H1 (cell line): Measurements from ENCODE around the gene GMNN. TPM values are rescaled to one million over a fixed set of nuclear protein-coding genes. Genes with fewer than 3 reads are reported as not detected.

Experiments
- CTCF ChIA-PET: fragments of 300-600 bp; sonication (Branson Sonifier 250); formaldehyde crosslinking; loops from one replicate; lab custom pipeline; 2021; ENCODE audit not compliant: partially characterized antibody; lab: Charles Lee
- POLR2A ChIA-PET: fragments of 300-600 bp; sonication (Branson Sonifier 250); formaldehyde crosslinking; loops from one replicate; lab custom pipeline; 2021; ENCODE audit warnings: inconsistent platforms; ENCODE audit not compliant: partially characterized antibody; lab: Charles Lee
- DNase-seq, 2 experiments: peaks; one replicate each; pipeline versions ENCODE4 v3.0.0 to v3.0.0-alpha.2; 2010 to 2022; ENCODE audit warnings: low spot score in 2 of 2, low read depth in 1 of 2, mixed read lengths in 1 of 2
- FAIRE-seq: peaks from 2 replicates; lab custom pipeline; 2011; peaks lifted over from hg19 to GRCh38; lab: Jason Lieb, UNC
- H2AFZ ChIP-seq: 2 replicates; pipeline ENCODE4 v1.8.1; 2012; ENCODE audit warnings: low read length, inconsistent platforms
- H2AK5ac ChIP-seq: 2 replicates; pipeline ENCODE4 v1.6.1; 2013; ENCODE audit warnings: low read depth, low read length
- H2BK120ac ChIP-seq: replicated peaks from 2 replicates; pipeline ENCODE3; 2013; ENCODE audit warnings: low read depth, low read length, inconsistent platforms
- H2BK12ac ChIP-seq: 2 replicates; pipeline ENCODE4 v1.6.1; 2013; ENCODE audit warnings: low read depth, low read length
- H2BK15ac ChIP-seq: 2 replicates; pipeline ENCODE4 v1.6.1; 2013; ENCODE audit warnings: low read length
- H2BK20ac ChIP-seq: 2 replicates; pipeline ENCODE4 v1.6.1; 2013; ENCODE audit warnings: low read length
- H2BK5ac ChIP-seq: 2 replicates; pipeline ENCODE4 v1.6.1; 2013; ENCODE audit warnings: low read depth, low read length
- H3K14ac ChIP-seq: 2 replicates; pipeline ENCODE4 v1.6.1; 2013; ENCODE audit warnings: inconsistent platforms; ENCODE audit not compliant: insufficient read length
- H3K18ac ChIP-seq: 2 replicates; pipeline ENCODE4 v1.6.1; 2013; ENCODE audit warnings: low read length; ENCODE audit errors: extremely low read depth
- H3K23ac ChIP-seq: 2 replicates; pipeline ENCODE4 v1.6.1; 2013; ENCODE audit warnings: inconsistent platforms; ENCODE audit not compliant: insufficient read length
- H3K23me2 ChIP-seq: 2 replicates; pipeline ENCODE4 v1.6.1; 2013; ENCODE audit warnings: low read depth, low read length
- H3K27ac ChIP-seq: 2 replicates; pipeline ENCODE4 v1.6.1; 2011; ENCODE audit warnings: low read depth, low read length, inconsistent platforms
- H3K27me3 ChIP-seq, 4 experiments: replicated peaks in 1 of 4; 1 replicate in 1 of 4; 2 replicates in 3 of 4; pipeline versions ENCODE4 v1.6.1 to v1.8.1; 2011 to 2013; ENCODE audit warnings: low read length in 3 of 4, mild to moderate bottlenecking in 3 of 4, inconsistent platforms in 2 of 4, mixed read lengths in 2 of 4, moderate library complexity in 1 of 4; ENCODE audit not compliant: control insufficient read depth in 3 of 4, insufficient read depth in 3 of 4; ENCODE audit errors: extremely low read depth in 1 of 4
- H3K36me3 ChIP-seq, 4 experiments: 2 replicates each; pipeline versions ENCODE4 v1.6.1 to v1.8.1; 2011 to 2013; ENCODE audit warnings: mild to moderate bottlenecking in 4 of 4, low read length in 3 of 4, moderate library complexity in 2 of 4, control low read depth in 1 of 4, inconsistent platforms in 1 of 4; ENCODE audit not compliant: insufficient read depth in 4 of 4, control insufficient read depth in 2 of 4
- H3K4ac ChIP-seq: replicated peaks from 2 replicates; pipeline ENCODE3; 2013; ENCODE audit warnings: low read length, low read depth, mixed read lengths, inconsistent platforms; ENCODE audit not compliant: insufficient read length
- H3K4me1 ChIP-seq, 4 experiments: replicated peaks in 1 of 4; 1 replicate in 1 of 4; 2 replicates in 3 of 4; pipeline versions ENCODE4 v1.6.1 to v1.8.1; 2011 to 2013; ENCODE audit warnings: low read length in 3 of 4, inconsistent platforms in 2 of 4, mixed read lengths in 1 of 4; ENCODE audit not compliant: insufficient read depth in 4 of 4, control insufficient read depth in 3 of 4
- H3K4me2 ChIP-seq, 2 experiments: 2 replicates each; pipeline versions ENCODE4 v1.6.1 to v1.8.1; 2011 to 2013; ENCODE audit warnings: low read depth in 2 of 2, low read length in 2 of 2, control low read depth in 1 of 2, inconsistent platforms in 1 of 2, mild to moderate bottlenecking in 1 of 2; ENCODE audit not compliant: insufficient read depth in 1 of 2
- H3K4me3 ChIP-seq, 4 experiments: fragments of 200-600, 300-600 bp in 1 of 4; sonication (generic), shearing (Covaris generic), sonication (Bioruptor Twin) in 1 of 4; 2 replicates each; pipeline versions ENCODE4 v1.5.1 to v1.8.1; 2011 to 2016; ENCODE audit warnings: low read length in 4 of 4, low read depth in 3 of 4, control low read depth in 2 of 4, inconsistent platforms in 2 of 4, mild to moderate bottlenecking in 2 of 4, mixed read lengths in 1 of 4, moderate library complexity in 1 of 4; ENCODE audit not compliant: insufficient read depth in 2 of 4; ENCODE audit errors: extremely low read depth in 1 of 4
- H3K56ac ChIP-seq: replicated peaks from 2 replicates; pipeline ENCODE3; 2013; ENCODE audit warnings: low read depth, mild to moderate bottlenecking, mixed read lengths, low read length, inconsistent platforms; ENCODE audit not compliant: insufficient read length
- H3K79me1 ChIP-seq: 2 replicates; pipeline ENCODE4 v1.6.1; 2013; ENCODE audit warnings: low read depth, low read length, control low read depth
- H3K79me2 ChIP-seq, 2 experiments: 2 replicates each; pipeline versions ENCODE4 v1.6.1 to v1.8.1; 2012 to 2013; ENCODE audit warnings: low read length in 2 of 2, mild to moderate bottlenecking in 2 of 2, inconsistent platforms in 1 of 2; ENCODE audit not compliant: insufficient read depth in 2 of 2, control insufficient read depth in 1 of 2
- H3K9ac ChIP-seq, 4 experiments: replicated peaks in 1 of 4; 1 replicate in 1 of 4; 2 replicates in 3 of 4; pipeline versions ENCODE4 v1.6.1 to v1.8.1; 2011 to 2013; ENCODE audit warnings: low read depth in 3 of 4, low read length in 3 of 4, control low read depth in 2 of 4, mild to moderate bottlenecking in 2 of 4, moderate library complexity in 2 of 4, inconsistent platforms in 1 of 4; ENCODE audit errors: extremely low read depth in 1 of 4
- H3K9me3 ChIP-seq, 2 experiments: 2 replicates each; pipeline versions ENCODE4 v1.6.1 to v1.8.1; 2012 to 2013; ENCODE audit warnings: mild to moderate bottlenecking in 2 of 2, moderate library complexity in 2 of 2, control low read depth in 1 of 2, inconsistent platforms in 1 of 2, low read depth in 1 of 2, low read length in 1 of 2, mixed read lengths in 1 of 2; ENCODE audit not compliant: insufficient read depth in 2 of 2
- H4K20me1 ChIP-seq, 2 experiments: replicated peaks in 1 of 2; 2 replicates each; pipeline versions ENCODE3 to v1.8.1; 2011 to 2013; ENCODE audit warnings: inconsistent platforms in 2 of 2, low read length in 2 of 2, mild to moderate bottlenecking in 1 of 2; ENCODE audit not compliant: insufficient read depth in 2 of 2, control insufficient read depth in 1 of 2
- H4K5ac ChIP-seq: 2 replicates; pipeline ENCODE4 v1.6.1; 2013; ENCODE audit warnings: low read length, low read depth, mixed read lengths, inconsistent platforms; ENCODE audit not compliant: insufficient read length
- H4K8ac ChIP-seq: 2 replicates; pipeline ENCODE4 v1.8.0; 2013; ENCODE audit warnings: mild to moderate bottlenecking, moderate library complexity, low read length, inconsistent platforms; ENCODE audit not compliant: insufficient read depth; ENCODE audit errors: extremely low read depth
- H4K91ac ChIP-seq: replicated peaks from 2 replicates; pipeline ENCODE3; 2013; ENCODE audit warnings: low read length, mixed read lengths, inconsistent platforms; ENCODE audit not compliant: insufficient read length
- SP1 ChIP-seq: IDR thresholded peaks from 2 replicates; pipeline ENCODE4 v1.6.1; 2011; ENCODE audit warnings: low read depth, low read length
- WGBS, 2 experiments: shearing (Covaris generic) in 1 of 2; methylation state at CpG; one replicate each; pipeline versions ENCODE4 v1.1.6 to v1.1.7; 2013 to 2015; ENCODE audit warnings: low lambda C conversion rate in 2 of 2, mixed read lengths in 2 of 2, inconsistent platforms in 1 of 2, low coverage in 1 of 2, missing lambda C conversion rate in 1 of 2; ENCODE audit not compliant: insufficient replicate concordance in 2 of 2, insufficient coverage in 1 of 2, insufficient read length in 1 of 2; ENCODE audit errors: extremely low coverage in 1 of 2, missing lambda C conversion rate in 1 of 2; 5-methylcytosine and 5-hydroxymethylcytosine counted together
- polyA plus RNA-seq, 7 experiments: library from polyadenylated mRNA; depleted of rRNA in 3 of 7; stranded (reverse) in 5 of 7; unstranded in 2 of 7; fragments of >200 nt in 5 of 7; fragments of 200-250 nt in 2 of 7; gene quantifications; 1 replicate in 5 of 7; 2 replicates in 1 of 7; 4 replicates in 1 of 7; pipeline versions ENCODE4 v1.2.1 to v1.2.3, GENCODE V29; 2011 to 2013; ENCODE audit warnings: missing spikeins in 2 of 7, mixed read lengths in 2 of 7
- total RNA-seq: library from RNA; stranded (reverse); fragmentation: NEBNext Ultra II Directional; extraction: Animal tissue kit (Norgen Biotek cat#: 25700); gene quantifications from 2 replicates; pipeline ENCODE4 v1.2.1, GENCODE V29; 2021

Gene GMNN
- total and polyA plus RNA-seq, 2 of the 8 experiments (the other 6 are each of a cell fraction or from before 2014, with no cell fraction given): 65.9 to 101 TPM

GRCh38 chr6:24777227-24777626 is 2.5 kb downstream of the GMNN start:
- H3K79me2 ChIP-seq: peaks cover 20 to 60% of the 10 kb centered on the region in 2 experiments
- peak overlapping the region; percentile 70 to 84; a peak in 3 of 4 replicates for H3K4me2 ChIP-seq
- no peak overlapping the region for H2BK120ac ChIP-seq
- H2BK15ac ChIP-seq: no peak overlapping the region
- no peaks in the 10 kb centered on the region; the same call in 1 of the 2 replicates for H3K79me1 ChIP-seq
- FAIRE-seq: no peak
- no peak overlapping the region for H2BK5ac ChIP-seq
- no peak overlapping the region for H4K5ac ChIP-seq
- peak overlapping the region in 2 of 4 experiments; percentile 4 to 82; a peak in 3 of 8 replicates for H3K4me3 ChIP-seq
- no peaks in the 10 kb centered on the region for H3K9me3 ChIP-seq
- H3K18ac ChIP-seq: no peak overlapping the region
- H2AFZ ChIP-seq: no peak overlapping the region
- H3K36me3 ChIP-seq: peaks cover 2 to 46% (median 16%) of the 10 kb centered on the region in 4 experiments; a peak in 5 of 8 replicates
- POLR2A ChIA-PET: interaction anchor here (2.5 kb wide), 1 partner anchor 32 kb away, joined by 8 read pairs; no protein-coding TSS in a partner anchor
- no peak overlapping the region for H2BK12ac ChIP-seq
- H3K27me3 ChIP-seq: no peaks in the 10 kb centered on the region
- H4K8ac ChIP-seq: no peak overlapping the region
- 81% methylated on average over 1 of the region's 1 CpG; no CpG with 5 or more reads in 1 of the 2 experiments for WGBS, 2 experiments
- no peak overlapping the region for H3K4ac ChIP-seq
- no peak overlapping the region for H4K91ac ChIP-seq
- H3K9ac ChIP-seq: no peak overlapping the region
- CTCF ChIA-PET: interaction anchor here (1.0 kb wide), 1 partner anchor 10 kb away, joined by 4 read pairs; no protein-coding TSS in a partner anchor
- no peak for DNase-seq
- H3K23me2 ChIP-seq: peaks cover 2% of the 10 kb centered on the region; the same call in 1 of the 2 replicates
- no peak overlapping the region for H2BK20ac ChIP-seq
- peaks cover 14 to 15% of the 10 kb centered on the region in 2 experiments for H4K20me1 ChIP-seq
- TF ChIP-seq SP1: no peak
- H3K56ac ChIP-seq: no peak overlapping the region
- H2AK5ac ChIP-seq: no peak overlapping the region
- no peak overlapping the region for H3K23ac ChIP-seq
- H3K27ac ChIP-seq: no peak overlapping the region
- H3K4me1 ChIP-seq: peaks cover 0 to 7% (median 3%) of the 10 kb centered on the region in 4 experiments; a peak in 5 of 7 replicates
- no peak overlapping the region for H3K14ac ChIP-seq
